ENCODE results near the gene LAX1. TPM values are rescaled to one million over a fixed set of nuclear protein-coding genes. Genes with fewer than 3 reads are reported as not detected.
A peak's percentile ranks its signal among the peaks of the same experiment; 100 is the strongest.

LAX1 gene
- total RNA-seq, 4 donors from 2014 or later: 0.17 to 0.79 (median 0.48) TPM

GRCh38 chr1:203768256-203768655 is 3.3 kb downstream of the LAX1 start:
- TF ChIP-seq CTCF (IDR thresholded peaks at IDR 0.05) (no peak), POLR2A (IDR thresholded peaks at IDR 0.05) (no peak)
- WGBS, 2 donors: 54 to 63% methylated on average over 6 of the region's 6 CpGs
- intact Hi-C loops (cut with DNase I; ENCODE audit: low total_unique reads): no loop called here
- H3K4me3 ChIP-seq (ENCODE audit: low read depth, poor library complexity, severe bottlenecking): no peak overlapping the region
- DNase-seq (ENCODE audit: low spot score in 2 of 2): no peak

- peak; percentile 80 to 93 for DNase-seq (ENCODE audit: low spot score in 2 of 2)
- no peak for TF ChIP-seq POLR2A (IDR thresholded peaks at IDR 0.05)
- TF ChIP-seq CTCF (IDR thresholded peaks at IDR 0.05): no peak
- WGBS, 2 donors: 30% methylated on average over 13 to 15 of the region's 15 CpGs
- no peak overlapping the region for H3K4me3 ChIP-seq (ENCODE audit: low read depth, poor library complexity, severe bottlenecking)
- intact Hi-C loops (cut with DNase I; ENCODE audit: low total_unique reads): no loop called here
These were observed 4.7 kb downstream of the LAX1 start for GRCh38 chr1:203769505-203770343.

GRCh38 chr1:203771901-203772301 is 6.9 kb downstream of the LAX1 start:
- intact Hi-C loops (cut with DNase I; ENCODE audit: low total_unique reads): no loop called here
- no peak overlapping the region for H3K4me3 ChIP-seq (ENCODE audit: low read depth, poor library complexity, severe bottlenecking)
- no peak for DNase-seq (ENCODE audit: low spot score in 2 of 2)
- no peak for TF ChIP-seq POLR2A (IDR thresholded peaks at IDR 0.05)
- TF ChIP-seq CTCF (IDR thresholded peaks at IDR 0.05): no peak
- WGBS, 2 donors: 61 to 63% methylated on average over 7 of the region's 7 CpGs

GRCh38 chr1:203772836-203773235 is 7.9 kb downstream of the LAX1 start:
- 89 to 94% methylated on average over 1 of the region's 1 CpG for WGBS, 2 donors
- no peak for DNase-seq (ENCODE audit: low spot score in 2 of 2)
- intact Hi-C loops (cut with DNase I; ENCODE audit: low total_unique reads): no loop called here
- TF ChIP-seq CTCF (IDR thresholded peaks at IDR 0.05): no peak
- no peak for TF ChIP-seq POLR2A (IDR thresholded peaks at IDR 0.05)
- no peak overlapping the region for H3K4me3 ChIP-seq (ENCODE audit: low read depth, poor library complexity, severe bottlenecking)

GRCh38 chr1:203776636-203777035 is 11.7 kb downstream of the LAX1 start:
- intact Hi-C loops (cut with DNase I; ENCODE audit: low total_unique reads): no loop called here
- DNase-seq (ENCODE audit: low spot score in 2 of 2): no peak
- H3K4me3 ChIP-seq (ENCODE audit: low read depth, poor library complexity, severe bottlenecking): no peak overlapping the region
- WGBS, 2 donors: 70 to 75% methylated on average over 4 of the region's 4 CpGs
- no peak for TF ChIP-seq POLR2A (IDR thresholded peaks at IDR 0.05)

- H3K4me3 ChIP-seq (ENCODE audit: low read depth, poor library complexity, severe bottlenecking): no peak overlapping the region
- no peak for DNase-seq (ENCODE audit: low spot score in 2 of 2)
- 54 to 69% methylated on average over 3 of the region's 3 CpGs for WGBS, 2 donors
- intact Hi-C loops (cut with DNase I; ENCODE audit: low total_unique reads): no loop called here
- TF ChIP-seq CTCF (IDR thresholded peaks at IDR 0.05) (no peak), POLR2A (IDR thresholded peaks at IDR 0.05) (no peak)
These were observed 12.6 kb downstream of the LAX1 start for GRCh38 chr1:203777596-203777995.
